PC-3 (cell line): Measurements from ENCODE around the gene MYCT1. TPM values are rescaled to one million over a fixed set of nuclear protein-coding genes. Genes with fewer than 3 reads are reported as not detected.
"Not testable (repeated sequence)": the region's sequence is repeated elsewhere in the genome, so short reads cannot be mapped to it uniquely, and the experiment has no call there.

Experiments
- ATAC-seq: fragments of 200-7000 bp; cut with Tn5 transposase; 2 replicates; pipeline ENCODE4 v1.9.1; 2020; ENCODE audit warnings: mild to moderate bottlenecking, moderate library complexity
- BruUV-seq: library from RNA; stranded (reverse); fragments of 400-500 nt; replicated peaks from 2 replicates; lab custom pipeline; 2021; lab: Mats Ljungman, UMichigan
- CTCF ChIA-PET: fragments of 300-600 bp; sonication (Branson Sonifier 250); formaldehyde crosslinking; loops from one replicate; lab custom pipeline; 2022; ENCODE audit warnings: antibody characterized with exemption; lab: Charles Lee
- POLR2A ChIA-PET: fragments of 300-600 bp; sonication (Branson Sonifier 250); formaldehyde crosslinking; loops from one replicate; lab custom pipeline; 2022; ENCODE audit warnings: antibody characterized with exemption; ENCODE audit not compliant: unreplicated experiment; lab: Charles Lee
- DNase-seq: peaks from one replicate; pipeline ENCODE4 v3.0.0-alpha.2; 2015
- H2AFZ ChIP-seq: fragments of 300-600 bp; sonication (generic); 2 replicates; pipeline ENCODE4 v1.6.0; 2016; ENCODE audit warnings: antibody characterized with exemption, low read length
- H3F3A ChIP-seq: fragments of 300-600 bp; sonication (generic); one replicate; pipeline ENCODE4 v1.6.0; 2017; ENCODE audit warnings: antibody characterized with exemption, low read length, control low read depth, mild to moderate bottlenecking; ENCODE audit not compliant: unreplicated experiment
- H3K27ac ChIP-seq: fragments of 300-600 bp; sonication (generic); 2 replicates; pipeline ENCODE4 v1.5.1; 2016; ENCODE audit warnings: mild to moderate bottlenecking, low read length
- H3K27me3 ChIP-seq: fragments of 300-600 bp; sonication (generic); 2 replicates; pipeline ENCODE4 v1.6.1; 2016; ENCODE audit warnings: low read length, mixed read lengths
- H3K36me3 ChIP-seq: fragments of 300-600 bp; sonication (generic); 2 replicates; pipeline ENCODE4 v1.6.1; 2016; ENCODE audit warnings: low read depth, mixed run types, low read length, mixed read lengths
- H3K4me1 ChIP-seq: fragments of 300-600 bp; sonication (generic); 2 replicates; pipeline ENCODE4 v1.5.1; 2016; ENCODE audit warnings: low read length; ENCODE audit not compliant: insufficient read depth
- H3K4me2 ChIP-seq: fragments of 300-600 bp; sonication (generic); 2 replicates; pipeline ENCODE4 v1.6.0; 2016; ENCODE audit warnings: low read length
- H3K4me3 ChIP-seq: fragments of 300-600 bp; sonication (generic); 2 replicates; pipeline ENCODE4 v1.5.1; 2016; ENCODE audit warnings: mild to moderate bottlenecking, low read length, mixed read lengths
- H3K79me2 ChIP-seq: fragments of 300-600 bp; sonication (generic); 2 replicates; pipeline ENCODE4 v1.6.1; 2017; ENCODE audit warnings: low read length, mixed read lengths
- H3K9ac ChIP-seq: fragments of 300-600 bp; sonication (generic); 2 replicates; pipeline ENCODE4 v1.6.0; 2016; ENCODE audit warnings: mild to moderate bottlenecking, low read length
- H3K9me2 ChIP-seq: fragments of 300-600 bp; sonication (generic); replicated peaks from 2 replicates; pipeline ENCODE4 v1.6.1; 2016; ENCODE audit warnings: mixed run types, low read length, mixed read lengths
- H3K9me3 ChIP-seq: fragments of 300-600 bp; sonication (generic); 2 replicates; pipeline ENCODE4 v1.6.1; 2016; ENCODE audit warnings: low read length, mixed read lengths
- H4K20me1 ChIP-seq: fragments of 300-600 bp; sonication (generic); 2 replicates; pipeline ENCODE4 v1.6.1; 2016; ENCODE audit warnings: low read length, mixed read lengths
- EZH2 ChIP-seq: fragments of 300-600 bp; sonication (generic); IDR thresholded peaks from one replicate; pipeline ENCODE4 v1.6.1; 2017; ENCODE audit warnings: antibody characterized with exemption, mild to moderate bottlenecking, low read length; ENCODE audit not compliant: unreplicated experiment
- EZH2phosphoT487 ChIP-seq: fragments of 300-600 bp; sonication (generic); IDR thresholded peaks from 2 replicates; pipeline ENCODE4 v1.6.1; 2018; ENCODE audit warnings: mild to moderate bottlenecking, antibody characterized with exemption, low read length, borderline replicate concordance
- intact Hi-C: fragments of 100-400 bp; cut with micrococcal nuclease; formaldehyde crosslinking; loops from 2 replicates; pipeline ENCODE4 v1.9.0; 2023
- total RNA-seq: library from RNA; depleted of rRNA; stranded (reverse); fragments of >200 nt; gene quantifications from 2 replicates; pipeline ENCODE4 v1.2.3, GENCODE V29; 2014
- TF ChIP-seq, protein P1 (sequence below): fragments of 300-600 bp; sonication (generic); conservative IDR thresholded peaks from 2 replicates; pipeline ENCODE4 v1.5.1; 2017; ENCODE audit warnings: antibody characterized with exemption, low read depth, mild to moderate bottlenecking, low read length

Gene MYCT1
- total RNA-seq, 1 experiment from 2014 or later, result 0.55 TPM

DNA sequence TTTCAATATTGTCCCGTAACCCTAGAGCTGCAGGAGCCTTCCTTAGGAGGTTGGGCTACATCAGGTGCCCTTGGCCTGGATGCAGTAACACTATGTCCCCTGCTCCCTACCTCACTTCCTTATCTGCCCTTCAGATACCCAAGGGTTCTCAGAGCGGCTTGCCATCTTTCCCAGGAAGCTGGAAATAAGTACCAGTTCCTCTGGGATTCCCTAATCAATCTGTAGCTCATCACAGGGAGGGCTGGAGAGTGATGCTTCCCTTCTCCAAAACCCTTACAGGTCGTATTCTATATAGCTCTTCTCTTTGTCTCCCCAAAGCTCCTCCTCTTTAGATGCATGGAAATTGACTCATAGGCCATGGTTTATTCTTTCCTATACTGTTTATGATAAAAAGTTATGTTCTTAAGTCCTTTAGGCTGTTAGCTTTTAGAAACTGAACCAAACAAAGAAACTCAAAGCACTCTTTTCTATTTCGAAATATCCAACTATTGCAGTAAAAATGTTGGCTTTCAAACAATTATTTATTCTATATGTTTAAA is 4.2 kb downstream of the MYCT1 start:
- intact Hi-C loops, result loop anchor here (10.0 kb wide), 1 partner anchor 147 kb away; no protein-coding TSS in a partner anchor
- Histone ChIP-seq H4K20me1 (no peaks in the 10 kb centered on the region), H3K9ac (no peak overlapping the region), H2AFZ (0 out of 2 replicates have a peak overlapping the region, but pooled peaks have one; percentile 42), H3K27me3 (peaks cover 17% of the 10 kb centered on the region), H3K27ac (no peak overlapping the region), H3K36me3 (no peaks in the 10 kb centered on the region), H3K4me3 (no peak overlapping the region), H3K4me1 (no peaks in the 10 kb centered on the region), H3K9me2 (no peaks in the 10 kb centered on the region), H3K4me2 (peak overlapping the region; percentile 34; the same call in 1 of the 2 replicates), H3K79me2 (no peaks in the 10 kb centered on the region), H3F3A (no peaks in the 10 kb centered on the region), H3K9me3 (no peaks in the 10 kb centered on the region)
- no peak for TF ChIP-seq EZH2phosphoT487
- TF ChIP-seq, protein P1, sequence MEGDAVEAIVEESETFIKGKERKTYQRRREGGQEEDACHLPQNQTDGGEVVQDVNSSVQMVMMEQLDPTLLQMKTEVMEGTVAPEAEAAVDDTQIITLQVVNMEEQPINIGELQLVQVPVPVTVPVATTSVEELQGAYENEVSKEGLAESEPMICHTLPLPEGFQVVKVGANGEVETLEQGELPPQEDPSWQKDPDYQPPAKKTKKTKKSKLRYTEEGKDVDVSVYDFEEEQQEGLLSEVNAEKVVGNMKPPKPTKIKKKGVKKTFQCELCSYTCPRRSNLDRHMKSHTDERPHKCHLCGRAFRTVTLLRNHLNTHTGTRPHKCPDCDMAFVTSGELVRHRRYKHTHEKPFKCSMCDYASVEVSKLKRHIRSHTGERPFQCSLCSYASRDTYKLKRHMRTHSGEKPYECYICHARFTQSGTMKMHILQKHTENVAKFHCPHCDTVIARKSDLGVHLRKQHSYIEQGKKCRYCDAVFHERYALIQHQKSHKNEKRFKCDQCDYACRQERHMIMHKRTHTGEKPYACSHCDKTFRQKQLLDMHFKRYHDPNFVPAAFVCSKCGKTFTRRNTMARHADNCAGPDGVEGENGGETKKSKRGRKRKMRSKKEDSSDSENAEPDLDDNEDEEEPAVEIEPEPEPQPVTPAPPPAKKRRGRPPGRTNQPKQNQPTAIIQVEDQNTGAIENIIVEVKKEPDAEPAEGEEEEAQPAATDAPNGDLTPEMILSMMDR, result no peak
- no peak for TF ChIP-seq EZH2
- BruUV-seq, result no TSS peak
- ChIA-PET CTCF (no interaction called here), POLR2A (no interaction called here)
- DNase-seq (no peak), ATAC-seq (no peak; the same call in 1 of the 2 replicates)

DNA sequence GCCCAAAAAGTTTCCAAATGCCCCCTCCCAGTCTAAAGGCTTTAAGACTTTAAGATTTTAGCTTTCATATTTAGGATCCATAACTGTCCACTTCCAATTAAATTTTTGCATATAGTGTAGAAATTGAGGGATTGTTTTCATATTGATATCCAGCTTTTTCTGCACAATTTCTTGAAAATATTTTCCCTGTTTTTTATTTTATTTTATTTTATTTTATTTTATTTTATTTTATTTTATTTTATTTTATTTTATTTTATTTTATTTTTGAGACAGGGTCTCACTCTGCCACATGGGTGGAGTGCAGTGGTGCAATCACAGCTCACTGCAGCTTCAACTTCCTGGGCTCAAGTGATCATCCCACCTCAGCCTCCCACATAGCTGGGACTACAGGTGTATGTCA is 6.1 kb downstream of the MYCT1 start:
- H3F3A ChIP-seq, ATAC-seq, DNase-seq, H3K27ac ChIP-seq, H3K36me3 ChIP-seq, H4K20me1 ChIP-seq, H3K9me3 ChIP-seq, BruUV-seq, H3K4me2 ChIP-seq, H3K4me3 ChIP-seq, CTCF ChIA-PET, H2AFZ ChIP-seq, H3K4me1 ChIP-seq, H3K9me2 ChIP-seq, H3K9ac ChIP-seq, POLR2A ChIA-PET, H3K79me2 ChIP-seq: not testable (repeated sequence)
- intact Hi-C loops, result loop anchor here (10.0 kb wide), 1 partner anchor 149 kb away; no protein-coding TSS in a partner anchor
- peaks cover 17% of the 10 kb centered on the region for H3K27me3 ChIP-seq

DNA sequence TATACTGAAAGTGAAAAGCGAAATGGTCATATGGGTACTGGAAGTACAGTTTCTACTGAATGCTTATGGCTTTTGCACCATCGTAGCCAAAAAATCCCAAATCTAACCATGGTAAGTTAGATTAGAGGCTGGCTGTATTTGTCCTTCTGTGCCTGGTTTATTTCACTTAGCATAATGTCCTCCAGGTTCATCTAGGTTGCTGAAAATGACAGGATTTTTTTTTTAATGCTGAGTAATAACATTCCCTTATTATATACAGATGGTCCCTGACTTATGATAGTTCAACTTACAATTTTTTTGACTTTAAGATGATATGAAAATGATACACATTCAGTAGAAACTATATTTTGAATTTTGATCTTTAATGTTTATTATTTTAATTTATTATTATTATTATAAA is 7.6 kb downstream of the MYCT1 start:
- ChIA-PET CTCF (no interaction called here), POLR2A (no interaction called here)
- H3K79me2 ChIP-seq, result no peaks in the 10 kb centered on the region
- H3K4me3 ChIP-seq, result peak overlapping the region; percentile 9; the same call in 1 of the 2 replicates
- no peak overlapping the region for H3K9ac ChIP-seq
- ATAC-seq, result no peak
- intact Hi-C loops, result loop anchor here (10.0 kb wide), 1 partner anchor 151 kb away; no protein-coding TSS in a partner anchor
- H3K9me3 ChIP-seq, result 0 out of 2 replicates have a peak, but pooled peaks cover 4% of the 10 kb centered on the region
- H3K9me2 ChIP-seq, result no peaks in the 10 kb centered on the region
- H3K27me3 ChIP-seq, result peaks cover 15% of the 10 kb centered on the region
- no peak overlapping the region for H2AFZ ChIP-seq
- no peak for DNase-seq
- H3K4me2 ChIP-seq, result peak overlapping the region; percentile 31; the same call in 1 of the 2 replicates
- H3K27ac ChIP-seq, result no peak overlapping the region
- no peaks in the 10 kb centered on the region for H3K4me1 ChIP-seq
- no peaks in the 10 kb centered on the region for H4K20me1 ChIP-seq
- no peaks in the 10 kb centered on the region for H3K36me3 ChIP-seq
- no peaks in the 10 kb centered on the region for H3F3A ChIP-seq
- TF ChIP-seq, protein P1, result no peak
- no peak for TF ChIP-seq EZH2
- no peak for TF ChIP-seq EZH2phosphoT487
- BruUV-seq, result no TSS peak
